Activated CD4-positive, CD25-positive, alpha-beta regulatory T cell treated with anti-CD3 and anti-CD28 coated beads, Interleukin-2, amount 50 U/mL, for 24 hours (primary cell): ENCODE measurements around the gene SLC6A1.

ENCODE experiments used
- ATAC-seq, 2 donors: fragments of 150-1000 bp; cut with Tn5 transposase; one replicate each; pipeline ENCODE4 v1.10.0; 2021; ENCODE audit warnings: mild to moderate bottlenecking in 1 of 2, moderate library complexity in 1 of 2

The SLC6A1 gene

DNA sequence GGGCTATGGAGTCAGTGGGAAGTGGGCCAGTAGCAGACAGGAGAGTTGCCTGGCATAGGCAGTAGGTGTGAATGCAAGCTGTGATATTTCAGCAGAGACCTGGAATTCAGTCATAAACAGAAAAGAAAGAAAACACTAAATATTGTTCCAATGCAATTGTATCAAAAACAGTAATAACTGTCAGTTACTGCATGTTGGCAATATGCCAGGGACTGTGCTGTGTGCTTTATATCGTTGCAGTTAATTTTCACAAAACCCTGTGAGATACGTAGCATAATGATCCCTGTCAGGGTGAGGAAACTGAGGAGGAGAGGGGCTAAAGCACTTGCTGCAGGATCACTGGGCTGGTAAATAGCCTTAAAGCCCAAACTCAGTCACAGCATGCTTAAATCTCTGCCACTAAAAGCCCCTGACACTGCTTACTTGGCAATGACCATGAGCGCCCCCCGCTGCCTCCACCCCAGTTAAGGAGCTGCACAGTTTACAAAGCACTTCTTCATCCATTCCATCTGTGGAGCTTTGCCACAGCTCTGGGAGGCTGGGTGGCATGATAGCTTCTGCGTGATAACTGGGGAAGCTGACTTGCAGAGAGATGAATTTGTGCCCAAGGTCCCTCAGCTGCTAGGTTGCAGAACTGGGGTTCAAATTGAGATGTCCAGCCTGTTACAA, 3.9 kb downstream of the SLC6A1 start:
- ATAC-seq: no peak

DNA sequence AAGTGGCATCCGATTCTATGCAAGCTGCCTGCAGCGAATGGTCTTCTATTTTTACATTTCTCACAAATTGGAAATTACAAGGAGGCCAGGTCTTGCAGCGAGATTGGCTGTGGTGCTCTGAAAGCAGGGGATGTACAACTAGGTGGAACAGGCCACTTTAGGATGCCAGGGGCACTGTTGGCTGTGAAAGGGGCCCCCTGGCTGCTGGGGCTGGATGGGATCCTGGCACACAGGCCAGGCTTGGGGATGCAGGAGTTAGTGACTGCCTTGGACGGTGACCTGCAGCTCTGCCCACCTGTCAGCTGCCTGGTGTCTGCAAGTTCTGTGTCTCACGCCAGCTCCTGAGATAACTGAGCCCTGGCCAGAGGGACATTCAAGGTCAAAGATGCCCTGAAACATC, 4.6 kb downstream of the SLC6A1 start:
- no peak for ATAC-seq

DNA sequence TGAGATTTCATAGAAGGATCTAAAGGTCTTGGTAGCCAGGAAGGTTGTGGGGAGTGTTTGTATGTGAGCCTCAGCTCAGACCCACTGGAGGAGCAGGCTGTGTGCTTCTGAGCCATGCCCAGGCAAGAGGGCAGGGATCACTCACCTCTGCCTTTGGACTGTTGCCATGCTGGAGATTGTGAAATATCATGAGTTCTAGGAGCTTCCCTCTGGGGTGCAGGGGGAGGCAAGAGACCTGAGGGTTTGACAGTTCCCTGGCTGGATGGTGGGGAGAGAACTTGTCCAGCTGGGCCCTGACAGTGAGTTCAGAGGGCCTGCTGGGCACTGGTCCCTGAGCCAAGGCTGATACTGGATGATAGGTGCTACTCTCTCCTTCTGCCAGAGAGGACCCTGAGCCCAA, 6.0 kb downstream of the SLC6A1 start:
- no peak for ATAC-seq

DNA sequence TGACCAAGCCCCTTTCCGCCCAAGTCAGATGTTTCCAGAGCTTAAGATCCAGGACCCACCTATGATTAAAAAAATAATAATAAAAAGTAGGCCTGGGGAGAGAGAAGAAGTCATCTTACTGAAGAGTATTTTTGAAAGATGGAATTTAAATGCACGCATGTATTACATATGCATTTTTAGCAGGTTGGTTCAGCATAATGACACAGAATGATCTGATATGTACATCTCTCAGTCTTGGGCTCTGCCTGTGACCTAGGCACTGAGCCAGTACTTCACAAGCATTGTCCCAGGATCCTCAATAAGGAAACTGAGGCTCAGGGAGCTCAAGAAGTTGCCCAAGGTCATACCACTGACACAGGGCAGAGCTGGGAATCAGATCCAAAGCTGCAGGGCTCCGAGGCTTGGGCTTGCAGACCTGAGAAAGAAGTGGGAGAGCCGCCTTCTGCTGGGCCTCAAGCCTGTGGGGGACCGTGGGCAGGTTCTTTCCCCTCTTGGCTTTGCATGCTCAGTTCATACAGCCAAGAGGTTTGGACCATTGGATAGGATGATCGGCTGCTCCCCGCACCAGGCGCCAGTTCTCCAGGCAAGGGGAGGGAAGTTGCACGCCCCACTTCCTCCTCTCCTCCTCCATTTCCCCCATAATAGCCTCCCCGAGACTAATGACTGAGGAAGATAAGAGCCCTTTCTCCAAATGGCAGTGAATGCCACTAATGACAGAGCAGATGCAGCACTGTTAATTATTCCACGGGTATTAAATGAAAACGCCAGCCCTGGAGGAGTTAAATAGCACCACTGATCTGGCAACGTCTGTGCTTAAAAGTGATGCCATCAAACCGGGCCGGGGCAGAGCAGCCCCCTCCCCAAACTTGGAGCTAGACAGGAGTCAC, 6.9 kb downstream of the SLC6A1 start:
- ATAC-seq: no peak

DNA sequence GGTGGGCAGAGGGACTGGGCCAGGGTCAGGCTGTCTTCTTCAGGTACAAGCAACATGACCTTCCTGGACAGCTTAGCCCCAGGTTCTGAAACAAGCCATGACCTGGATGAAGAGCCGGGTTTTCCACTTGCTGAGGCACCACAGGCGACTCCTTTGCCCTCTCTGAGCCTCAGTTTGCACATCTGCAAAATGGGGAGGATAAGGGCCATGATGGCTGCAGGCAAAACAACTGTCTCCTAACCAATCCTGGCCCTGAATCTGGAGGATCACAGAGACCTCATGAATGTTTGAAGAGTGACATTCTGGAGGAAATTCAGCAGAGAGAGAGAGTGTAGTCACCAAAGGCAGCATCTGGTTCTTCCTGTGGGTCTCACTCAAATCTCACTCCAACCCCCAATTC, 8.0 kb downstream of the SLC6A1 start:
- ATAC-seq: no peak

DNA sequence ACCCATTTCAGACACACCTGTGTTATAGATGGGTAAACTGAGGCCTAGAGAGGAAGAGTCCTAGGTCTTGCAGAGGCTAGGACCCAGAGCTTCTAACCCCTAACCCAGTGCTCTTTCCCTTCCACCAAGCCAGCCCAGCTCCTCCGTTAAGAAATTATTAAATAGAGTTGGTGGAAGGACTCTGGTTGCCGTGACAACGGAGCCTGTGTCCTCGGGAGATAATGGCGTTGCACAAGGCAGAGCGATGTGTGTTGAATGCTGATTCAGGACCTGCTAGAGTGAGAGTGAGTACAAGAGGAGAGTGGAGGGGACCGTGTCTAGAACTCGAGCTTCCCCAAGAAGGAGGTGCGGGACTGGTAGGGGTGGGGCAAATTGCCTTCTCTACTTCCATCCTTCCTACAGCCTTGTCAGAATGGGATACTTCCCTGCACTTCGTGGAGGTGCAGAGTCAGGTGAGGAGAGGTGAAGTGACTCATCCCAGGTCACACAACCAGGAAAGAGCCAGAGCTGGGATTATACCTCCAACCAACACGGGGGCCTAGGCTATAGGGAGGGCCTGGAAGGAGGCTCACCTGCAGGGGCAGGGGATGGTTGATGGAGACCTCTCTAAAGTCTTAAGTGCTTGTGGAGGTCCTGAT, 8.6 kb downstream of the SLC6A1 start:
- no peak for ATAC-seq

DNA sequence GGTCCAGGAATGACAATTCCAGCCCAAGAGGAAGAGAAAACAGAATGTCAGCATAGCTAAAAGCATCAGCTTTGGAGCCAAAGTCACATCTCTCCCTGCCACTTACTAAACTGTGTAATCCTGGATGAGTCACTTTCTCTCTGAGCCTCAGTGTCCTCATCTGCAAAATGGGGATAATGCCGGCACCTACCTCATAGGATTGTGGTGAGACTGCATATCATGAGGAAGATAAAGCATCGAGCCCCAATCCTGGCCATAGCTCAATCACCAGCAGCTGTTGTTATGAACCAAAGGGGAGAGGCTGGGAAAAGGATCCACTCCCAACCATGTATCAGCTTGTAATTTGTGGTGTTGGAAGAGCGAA, 9.1 kb downstream of the SLC6A1 start:
- ATAC-seq: no peak

DNA sequence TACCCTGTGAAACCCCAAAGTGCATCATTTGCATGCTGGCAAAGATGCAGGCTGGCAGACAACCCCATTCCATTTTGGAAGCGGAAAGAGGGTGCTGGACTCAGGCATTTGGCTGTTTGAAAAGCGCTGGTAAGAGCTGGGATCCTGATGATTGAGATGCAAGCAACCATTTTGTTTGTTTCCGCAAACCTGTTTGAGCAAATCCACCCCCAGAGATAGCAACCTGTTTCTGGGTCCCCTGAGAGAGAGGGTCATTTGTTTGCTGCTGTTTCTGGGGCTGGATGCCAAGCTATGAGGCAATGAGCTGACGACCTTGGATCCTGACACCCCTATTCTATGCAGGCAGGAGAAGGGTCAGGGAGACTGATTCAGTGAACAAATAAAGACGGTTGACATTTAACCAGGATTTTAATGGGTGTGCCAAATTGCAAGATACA, 9.8 kb downstream of the SLC6A1 start:
- no peak for ATAC-seq

DNA sequence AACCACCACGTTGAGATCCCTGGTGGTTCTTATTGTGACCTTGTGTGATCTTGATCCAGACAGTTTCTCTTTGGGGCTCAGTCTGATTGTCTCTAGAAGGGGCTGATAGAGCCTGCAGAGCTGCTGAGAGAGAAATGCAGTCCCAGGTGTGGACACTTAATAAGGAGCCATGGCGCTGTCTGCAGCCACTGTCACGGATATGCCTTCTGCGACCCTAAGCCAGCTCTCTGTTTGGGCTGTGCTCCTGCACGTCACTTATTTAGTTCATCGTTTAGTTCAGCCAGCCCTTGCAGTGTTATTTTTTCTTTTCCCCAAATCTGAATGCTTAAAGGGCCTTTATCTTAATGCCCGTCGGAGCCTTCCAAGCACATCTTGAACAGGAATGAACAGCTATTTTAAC, 12.0 kb downstream of the SLC6A1 start:
- no peak for ATAC-seq

DNA sequence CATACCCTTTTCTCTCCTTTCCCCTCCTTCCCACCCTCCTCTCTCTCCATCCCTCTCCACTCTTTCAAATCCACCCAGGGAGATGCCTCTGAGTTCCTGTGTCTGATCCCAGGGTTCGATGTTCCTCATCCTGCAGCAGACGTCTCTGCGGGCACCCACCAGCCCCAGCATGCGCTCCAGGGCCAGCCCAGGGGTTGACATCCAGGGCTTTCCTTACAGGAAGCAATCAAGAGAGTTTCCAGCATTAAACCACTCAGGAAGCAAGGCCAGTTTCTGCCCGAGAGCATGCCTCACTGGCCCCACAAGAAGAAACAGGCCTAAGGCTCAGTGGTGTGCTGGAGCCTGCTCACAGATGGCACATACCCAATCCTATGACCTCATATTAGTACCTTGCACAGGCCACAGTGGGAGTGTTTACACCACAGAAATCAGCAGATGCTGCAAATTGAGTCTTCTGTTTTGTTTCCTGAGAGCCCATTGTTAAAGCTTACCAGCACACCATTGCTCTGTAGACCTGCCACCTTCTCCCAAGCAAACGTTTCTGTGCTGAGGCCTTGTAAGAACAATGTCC, 13.2 kb downstream of the SLC6A1 start:
- ATAC-seq: no peak

DNA sequence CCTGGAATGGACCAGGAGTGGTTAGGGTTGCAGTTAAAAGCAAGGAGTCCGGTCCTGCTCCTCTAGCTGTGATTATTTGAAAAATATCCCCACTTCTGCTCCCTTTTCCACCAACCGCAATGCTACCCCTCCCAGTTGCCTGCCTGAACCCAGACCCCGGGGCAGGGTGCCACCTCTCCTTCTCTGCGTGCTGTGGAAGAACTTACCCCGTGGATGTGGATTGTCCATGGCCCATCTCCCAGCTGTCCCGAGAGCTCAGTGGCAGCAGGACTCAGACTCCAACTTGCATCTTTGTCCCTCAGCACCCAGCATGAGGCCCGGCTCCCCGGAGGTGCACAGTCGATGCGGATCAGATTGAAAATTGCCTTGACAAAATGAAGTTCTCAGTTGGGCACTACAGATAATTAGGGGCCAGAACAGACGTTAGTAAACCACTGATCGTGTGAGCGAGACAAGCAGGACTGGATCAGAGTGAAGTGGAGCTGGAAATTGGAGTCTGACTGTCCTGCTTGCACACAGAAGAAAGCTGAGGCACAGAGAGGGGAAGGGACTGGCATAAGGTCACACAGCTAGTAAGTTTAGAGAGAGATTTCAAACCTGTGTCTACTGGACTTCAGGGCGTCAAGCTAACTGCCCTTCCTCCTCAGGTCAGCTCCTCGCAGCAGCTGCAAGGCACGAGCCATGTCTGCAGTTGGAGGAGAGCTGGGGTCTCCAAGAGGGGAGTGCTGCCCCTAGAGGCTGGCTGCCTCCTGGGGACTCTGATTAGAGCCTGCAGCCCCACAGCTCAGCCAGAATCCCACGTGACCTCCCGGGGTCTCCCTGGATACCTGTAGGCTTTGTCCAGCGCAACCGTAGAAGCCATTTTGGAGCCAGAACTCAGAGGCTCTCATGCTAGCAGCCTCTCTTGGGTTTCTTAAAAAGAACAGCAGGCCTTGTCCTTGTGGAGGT, 14.7 kb downstream of the SLC6A1 start:
- no peak for ATAC-seq

DNA sequence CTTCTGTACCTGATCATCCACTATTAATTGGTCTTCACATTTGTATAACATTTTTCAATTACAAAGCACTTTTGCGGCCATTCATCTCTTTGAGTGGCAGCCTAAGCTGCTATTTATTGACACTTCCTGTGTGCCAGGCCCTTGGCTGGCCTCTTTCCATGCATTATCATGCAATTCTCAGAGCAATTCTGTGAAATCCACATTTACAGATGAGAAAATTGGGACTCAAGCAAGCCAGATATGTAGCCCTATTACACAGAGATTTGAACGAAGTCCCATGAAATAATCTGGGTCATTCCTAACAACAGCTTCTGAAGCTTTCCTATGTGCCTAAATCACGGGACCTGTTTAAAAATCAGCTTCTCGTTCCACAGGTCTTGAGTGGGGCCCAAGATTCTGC, 17.4 kb downstream of the SLC6A1 start:
- no peak for ATAC-seq

DNA sequence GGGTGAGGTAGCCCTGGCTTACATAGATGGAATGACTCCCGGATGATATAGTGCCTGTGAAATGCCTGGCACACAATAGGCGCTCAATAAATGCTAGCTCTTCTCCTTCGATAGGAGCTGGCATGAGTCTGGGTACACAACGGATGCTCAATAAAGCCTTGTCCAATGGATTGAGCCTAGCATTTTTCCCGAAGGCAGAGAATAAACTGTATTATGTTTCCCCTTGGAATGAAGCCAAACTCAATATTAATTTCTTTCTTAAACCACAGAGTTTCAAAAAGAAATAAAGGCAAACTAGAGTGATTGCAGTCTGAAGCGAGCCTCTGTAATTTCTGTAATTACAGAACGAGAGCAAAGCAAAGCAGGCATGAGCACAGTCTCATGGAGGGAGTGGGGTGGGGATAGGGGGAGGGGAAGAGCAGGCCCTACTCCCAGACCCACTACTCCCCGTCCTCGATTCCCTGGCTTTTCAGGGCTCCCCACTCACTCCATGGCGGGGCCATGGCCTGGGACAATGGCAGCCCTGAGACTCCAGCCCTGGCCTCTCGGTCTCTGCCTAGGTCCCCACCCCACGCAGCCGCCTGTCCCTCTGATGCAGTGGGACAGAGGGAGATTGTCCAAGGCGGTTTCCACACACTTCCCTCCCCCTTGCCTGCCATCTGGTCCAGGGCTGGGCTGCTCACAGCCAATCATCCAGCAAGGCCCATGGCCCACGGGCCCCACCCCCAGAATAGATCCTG, 18.0 kb downstream of the SLC6A1 start:
- ATAC-seq: no peak

DNA sequence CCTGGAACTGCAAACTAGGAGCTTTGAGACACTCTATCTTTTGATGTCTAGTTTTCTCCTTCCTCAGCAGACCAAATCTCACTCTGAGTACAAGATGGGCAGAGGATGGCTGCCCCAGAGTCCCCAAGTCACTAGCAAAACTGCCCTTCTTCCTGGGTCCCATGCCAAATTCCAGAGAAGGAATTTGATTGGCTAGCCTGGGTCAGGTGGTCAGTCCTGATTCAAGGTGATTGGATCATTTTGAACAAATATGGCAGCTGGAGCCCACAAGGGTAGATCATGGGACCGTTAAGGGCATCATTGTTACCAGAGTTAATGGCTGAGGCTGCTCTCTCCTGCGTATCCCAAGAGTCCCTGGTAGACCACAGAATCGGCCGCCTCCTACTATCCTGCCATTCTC, 21.7 kb downstream of the SLC6A1 start:
- ATAC-seq: no peak

DNA sequence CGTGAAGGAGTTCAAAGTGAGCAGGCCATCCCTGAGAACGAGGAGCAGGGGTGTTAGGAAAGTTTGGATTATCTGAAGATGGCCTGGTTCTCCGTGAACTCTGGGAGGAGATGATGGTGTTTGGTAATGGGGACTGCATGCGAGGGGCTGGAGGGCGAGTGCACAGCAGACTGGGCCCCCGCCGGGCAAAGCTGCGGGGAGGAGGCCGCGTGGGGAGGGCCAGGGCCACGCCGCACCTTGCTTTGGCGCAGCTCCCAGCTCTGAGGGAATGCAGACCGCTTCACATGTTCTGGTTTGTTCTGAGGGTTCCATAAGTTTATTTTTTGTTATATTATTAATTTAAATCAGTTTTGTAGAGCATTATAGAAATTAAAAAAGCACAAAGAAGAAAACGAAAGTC, 22.2 kb downstream of the SLC6A1 start:
- ATAC-seq: no peak

DNA sequence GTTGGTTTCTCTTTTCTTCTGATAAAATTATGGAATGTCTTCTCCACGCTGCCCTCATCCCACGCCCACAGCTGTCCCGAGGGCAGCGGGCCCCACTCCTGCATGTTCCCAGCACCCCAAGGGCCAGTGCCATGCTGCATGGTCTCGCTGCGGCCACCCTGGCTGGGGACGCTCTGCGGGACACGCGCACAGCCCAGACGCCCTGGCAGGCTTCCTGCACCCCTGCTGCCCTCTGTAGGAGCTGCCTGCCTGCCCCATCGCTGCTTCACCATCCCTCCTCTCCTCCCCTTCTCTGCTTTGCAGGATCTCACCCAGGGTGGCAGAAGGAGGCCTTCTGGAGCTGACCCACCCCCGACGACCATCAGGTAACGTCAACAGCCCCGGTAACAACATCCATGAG, 22.8 kb downstream of the SLC6A1 start:
- ATAC-seq: no peak

DNA sequence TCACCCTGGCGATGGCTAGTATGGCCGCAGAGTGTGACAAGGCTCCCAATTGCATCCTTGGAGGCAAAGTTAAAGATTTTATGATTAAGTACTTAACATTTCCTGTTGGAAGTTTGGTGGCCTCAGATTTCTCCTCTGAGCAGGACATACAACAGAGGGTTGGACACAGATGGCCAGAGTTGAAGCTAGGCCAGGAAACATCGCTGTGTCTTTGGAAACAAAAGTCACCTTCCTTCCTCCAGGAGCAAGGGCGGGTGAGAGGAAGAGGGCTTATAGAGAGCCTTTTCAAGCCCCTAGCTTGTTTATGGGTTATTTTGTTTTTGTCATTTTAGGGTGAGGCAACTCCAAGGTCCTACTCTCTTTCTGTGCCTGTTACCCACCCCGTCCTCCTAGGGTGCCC, 24.2 kb downstream of the SLC6A1 start:
- ATAC-seq: no peak

DNA sequence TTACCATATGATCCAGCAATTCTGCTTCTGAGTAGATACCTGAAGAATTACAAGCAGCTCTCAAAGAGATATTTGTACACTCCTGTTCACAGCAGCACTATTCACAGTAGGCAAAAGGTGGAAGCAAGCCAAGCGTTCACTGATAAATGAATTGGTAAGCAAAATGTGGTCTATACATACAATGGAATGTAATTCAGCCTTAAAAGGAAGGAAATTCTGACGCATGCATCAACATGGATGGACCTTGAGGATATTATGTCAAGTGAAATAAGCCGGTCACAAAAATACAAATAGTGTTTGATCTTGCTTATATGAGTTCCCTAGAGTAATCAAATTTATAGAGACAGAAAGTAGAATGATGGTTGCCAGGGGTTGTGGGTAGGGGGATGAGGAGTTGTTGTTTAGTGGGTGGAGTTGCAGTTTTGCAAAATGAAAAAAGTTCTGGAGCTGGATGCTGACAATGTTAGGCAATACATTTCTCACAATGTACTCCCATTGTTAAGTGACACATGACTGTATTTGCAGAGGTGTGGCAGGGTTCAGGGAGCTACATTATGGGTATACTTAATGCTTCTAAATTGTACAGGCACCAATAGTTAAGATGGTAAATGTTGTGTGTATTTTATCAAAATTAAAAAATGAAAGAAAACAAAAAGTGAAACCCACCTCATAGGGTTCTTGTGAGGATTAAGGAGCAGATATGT, 26.7 kb downstream of the SLC6A1 start:
- no peak for ATAC-seq

DNA sequence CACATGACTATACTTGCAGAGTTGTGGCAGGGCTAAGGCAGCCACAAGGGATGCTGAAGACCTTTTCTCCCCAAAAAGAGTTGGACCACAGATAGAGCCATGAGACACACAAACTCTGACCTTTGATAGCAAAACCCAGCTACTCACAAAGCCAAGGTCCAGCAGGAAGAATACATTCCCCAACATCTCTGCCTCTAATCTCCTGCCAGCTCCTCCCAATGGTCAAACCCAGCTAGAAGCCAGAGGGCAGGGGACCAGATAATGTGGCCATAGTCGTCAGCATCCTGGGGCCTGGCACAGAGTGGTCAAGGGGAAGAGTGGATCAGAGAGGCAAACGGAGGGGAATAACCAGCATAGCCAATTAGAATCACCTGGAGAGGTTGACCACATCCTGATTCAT, 28.2 kb downstream of the SLC6A1 start:
- ATAC-seq: no peak

DNA sequence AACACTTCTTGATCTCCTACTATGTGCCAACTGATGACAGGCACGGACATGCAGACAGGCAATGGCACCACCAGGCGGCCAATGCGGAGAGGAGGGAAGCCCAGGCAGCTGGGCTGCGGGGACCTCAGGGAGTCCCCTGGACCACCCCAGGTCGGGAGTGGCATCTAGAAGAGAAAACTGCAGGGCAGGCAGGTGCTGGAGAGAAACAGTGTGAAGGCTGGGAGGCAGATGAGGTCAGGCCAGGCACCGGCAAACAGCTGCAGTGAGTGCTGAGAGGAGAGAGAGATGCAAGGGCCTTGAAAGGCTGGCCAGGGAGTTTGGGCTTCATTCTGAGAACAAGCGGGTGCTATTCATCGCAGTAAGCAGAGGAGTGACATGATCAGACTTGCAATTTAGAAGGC, 29.1 kb downstream of the SLC6A1 start:
- no peak for ATAC-seq

DNA sequence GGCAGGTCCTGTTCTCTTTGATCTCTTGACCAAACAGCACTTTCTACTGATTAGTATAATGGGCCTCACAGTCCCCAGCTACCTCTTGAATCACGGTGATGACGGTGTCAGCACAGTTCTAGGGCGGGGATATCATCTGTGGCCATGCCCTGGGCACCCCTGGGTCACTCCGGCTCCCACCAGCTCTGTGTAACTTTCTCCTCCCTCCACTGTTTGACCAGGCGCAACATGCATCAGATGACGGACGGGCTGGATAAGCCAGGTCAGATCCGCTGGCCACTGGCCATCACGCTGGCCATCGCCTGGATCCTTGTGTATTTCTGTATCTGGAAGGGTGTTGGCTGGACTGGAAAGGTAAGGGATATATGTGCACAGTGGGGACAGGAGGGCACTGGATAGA, 29.6 kb downstream of the SLC6A1 start:
- ATAC-seq: no peak
